ENCODE results near the gene ANKRD17.

Gene ANKRD17

DNA sequence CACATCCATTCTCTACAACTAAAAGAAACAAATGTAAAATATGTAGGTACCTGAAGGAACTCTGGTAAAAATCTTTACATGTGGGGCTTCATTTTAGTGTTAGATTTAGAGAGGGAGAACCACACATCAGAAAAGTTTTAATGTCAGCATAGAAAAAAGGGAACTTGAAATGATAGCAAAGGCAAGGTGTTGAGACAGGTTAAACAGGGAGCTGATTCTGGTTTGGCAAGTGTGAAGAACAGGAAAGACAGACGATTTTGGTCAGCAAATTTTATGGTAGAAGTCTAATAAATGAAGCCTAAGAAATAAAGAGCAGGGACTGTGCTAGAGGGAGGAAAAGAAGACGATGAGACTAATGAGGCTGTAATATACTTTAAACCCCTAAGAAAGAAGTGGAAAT is 121.5 kb downstream of the ANKRD17 start:
- DNase-seq (ENCODE audit: insufficient read length, low spot score) (no peak), FAIRE-seq (peak; percentile 54)

DNA sequence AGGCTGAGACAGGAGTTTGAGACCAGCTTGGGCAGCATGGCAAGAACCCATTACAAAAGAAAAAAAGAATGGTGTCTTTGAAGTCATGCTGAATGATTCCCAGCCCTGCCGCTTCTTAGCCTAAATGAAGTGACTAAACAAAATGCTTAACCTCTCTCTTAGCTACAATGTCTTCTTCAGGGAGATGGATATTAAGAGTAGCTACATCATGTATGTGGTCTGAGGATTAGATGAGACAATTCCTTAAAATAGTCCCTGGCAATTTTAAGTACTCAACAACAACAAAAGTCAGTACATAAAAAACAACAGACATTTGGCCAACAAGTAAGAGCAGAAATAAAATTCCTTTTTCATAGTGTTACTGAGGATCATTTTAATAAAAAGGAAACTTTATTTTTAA is 124.8 kb downstream of the ANKRD17 start:
- no peak for FAIRE-seq
- DNase-seq (ENCODE audit: insufficient read length, low spot score), result no peak

DNA sequence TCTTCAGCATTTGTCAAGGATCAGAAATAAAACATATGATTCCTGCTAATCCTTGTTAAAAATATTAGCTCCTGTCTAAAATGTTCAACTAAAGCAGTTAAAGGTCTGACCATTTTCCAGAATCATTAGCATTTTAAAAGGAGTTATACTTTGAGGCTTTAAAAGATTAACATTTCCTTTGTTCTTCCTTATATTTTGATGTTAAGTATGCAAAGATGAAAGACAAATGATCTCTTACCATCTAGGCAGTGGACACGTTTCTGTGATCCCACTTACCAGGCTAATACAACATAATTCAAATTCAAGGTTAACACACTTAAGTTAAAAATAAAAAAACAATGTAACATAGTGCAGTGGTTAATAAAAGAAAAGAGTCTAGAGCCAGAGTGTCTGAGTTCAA is 127.3 kb downstream of the ANKRD17 start:
- DNase-seq (ENCODE audit: insufficient read length, low spot score), result no peak
- FAIRE-seq, result no peak

DNA sequence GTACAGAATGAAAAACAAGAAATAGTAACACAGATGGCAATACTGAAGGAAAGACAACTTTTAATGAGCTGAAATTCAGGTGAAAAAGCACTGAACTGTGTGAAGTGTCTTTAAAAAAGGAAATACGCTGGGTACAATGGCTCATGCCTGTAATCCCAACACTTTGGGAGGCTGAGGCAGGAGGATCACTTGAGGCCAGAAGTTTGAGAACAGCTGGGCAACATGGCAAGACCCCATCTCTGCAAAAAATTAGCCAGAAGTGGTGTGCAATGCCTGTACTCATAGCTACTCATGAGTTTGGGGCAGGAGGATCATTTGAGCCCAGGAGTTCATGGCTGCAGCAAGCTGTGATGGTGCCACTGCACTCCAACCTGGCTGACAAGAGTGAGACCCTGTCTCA is 129.3 kb downstream of the ANKRD17 start:
- DNase-seq (ENCODE audit: insufficient read length, low spot score) (no peak), FAIRE-seq (no peak)

DNA sequence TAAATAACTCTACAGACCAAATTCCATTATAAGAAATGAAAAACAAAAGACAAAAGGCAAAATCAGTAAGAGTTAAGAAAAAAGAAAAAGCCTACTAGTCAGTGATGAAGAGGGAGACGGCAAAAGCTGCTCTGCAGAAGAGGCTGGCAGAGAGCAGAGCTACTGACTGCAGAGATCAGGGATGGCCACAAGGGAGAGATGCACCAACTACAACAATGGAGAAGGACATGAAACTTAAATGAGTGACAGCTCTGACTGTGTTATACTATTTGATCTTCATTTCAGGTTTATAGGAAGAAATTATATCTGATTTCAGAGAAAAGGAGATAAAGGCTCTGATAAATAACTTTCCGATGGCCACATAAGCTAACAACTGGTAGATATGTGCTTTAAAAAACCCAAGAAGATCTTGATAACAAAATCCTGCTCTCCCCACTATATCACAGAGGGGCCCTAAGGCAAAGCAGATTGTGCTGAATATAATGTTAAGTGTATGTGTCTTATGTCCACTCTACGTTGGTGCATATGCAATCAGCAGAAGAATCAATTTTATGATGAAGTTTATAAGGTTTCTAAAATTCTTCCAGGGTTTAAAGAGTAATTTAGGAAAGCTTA is 130.7 kb downstream of the ANKRD17 start:
- no peak for FAIRE-seq

DNA sequence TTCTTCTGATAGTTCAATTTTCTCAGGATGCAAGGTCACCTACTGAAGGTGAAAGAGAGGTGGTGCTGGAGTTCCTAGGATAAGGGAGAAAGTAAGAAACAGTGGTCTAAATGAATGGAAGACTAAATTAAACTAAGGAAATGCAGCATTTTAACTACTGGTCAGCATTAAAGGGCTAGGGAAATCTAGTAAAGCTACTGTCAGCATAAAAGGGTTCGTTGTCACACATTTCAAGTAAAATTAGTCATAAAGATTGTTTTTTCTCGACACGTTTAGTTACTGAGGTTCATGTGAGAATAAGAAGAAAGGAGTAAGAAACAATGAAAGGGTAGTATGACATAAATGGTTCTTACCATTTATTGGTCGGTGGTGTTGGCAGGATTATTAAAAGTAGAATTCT is 149.1 kb downstream of the ANKRD17 start:
- no peak for DNase-seq (ENCODE audit: insufficient read length, low spot score)
- FAIRE-seq, result peak; percentile 26

More for the DNA sequence above, 130.7 kb downstream of the ANKRD17 start:
- DNase-seq (ENCODE audit: insufficient read length, low spot score), result no peak

DNA sequence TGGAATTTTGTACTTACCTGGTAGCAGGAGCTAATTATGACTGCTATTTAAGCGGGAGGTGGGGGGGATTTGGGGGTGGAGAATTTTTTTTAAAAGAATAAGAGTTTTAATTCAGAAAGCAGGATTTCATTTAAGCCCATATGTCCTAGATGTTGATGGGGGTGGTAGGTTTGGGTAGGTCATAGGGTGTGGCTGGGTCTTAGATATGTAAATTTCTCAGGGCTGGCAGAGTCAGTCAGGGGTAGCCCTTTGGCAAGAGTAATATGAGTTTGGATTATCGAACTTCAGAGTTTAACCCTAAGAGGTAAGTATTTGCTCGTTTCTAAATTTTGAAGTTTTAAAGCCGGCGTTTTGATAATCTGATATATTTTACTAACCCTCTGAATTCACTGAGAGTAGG is 153.9 kb downstream of the ANKRD17 start:
- DNase-seq (ENCODE audit: insufficient read length, low spot score) (no peak), FAIRE-seq (no peak)

DNA sequence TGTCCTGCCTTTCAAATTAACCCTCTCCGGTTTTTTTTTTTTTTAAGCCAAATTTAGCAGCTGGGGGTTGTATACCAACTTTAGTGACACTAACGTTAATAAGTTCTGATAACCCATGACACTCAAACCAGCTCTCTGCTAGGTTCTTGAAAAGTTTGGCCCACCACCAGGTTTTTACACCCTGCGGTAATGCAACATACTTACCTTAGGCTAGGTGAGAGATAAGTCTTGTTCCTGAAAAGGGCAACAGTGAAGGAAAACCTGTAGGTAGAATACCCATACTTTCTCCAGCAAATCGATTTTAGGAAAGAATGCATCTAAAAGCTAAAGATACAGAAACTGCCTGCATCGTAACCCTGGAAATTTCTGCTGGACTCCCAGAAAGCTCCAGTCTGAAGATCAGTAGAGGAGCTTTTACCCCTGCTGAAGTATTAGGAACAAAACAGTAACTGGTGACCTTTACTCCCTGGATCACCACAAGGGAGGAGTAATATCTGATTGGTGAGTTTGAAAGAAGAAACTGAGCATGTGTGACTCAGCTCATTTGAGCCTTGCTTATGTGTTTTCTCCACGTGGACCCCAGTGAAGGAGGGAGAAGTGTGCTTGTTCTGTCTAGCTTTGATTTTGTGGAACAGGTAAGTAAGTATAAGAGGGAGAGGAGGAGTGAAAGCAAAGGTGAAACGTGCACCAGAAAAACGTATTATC is 154.6 kb downstream of the ANKRD17 start:
- DNase-seq (ENCODE audit: insufficient read length, low spot score), result no peak
- no peak for FAIRE-seq

DNA sequence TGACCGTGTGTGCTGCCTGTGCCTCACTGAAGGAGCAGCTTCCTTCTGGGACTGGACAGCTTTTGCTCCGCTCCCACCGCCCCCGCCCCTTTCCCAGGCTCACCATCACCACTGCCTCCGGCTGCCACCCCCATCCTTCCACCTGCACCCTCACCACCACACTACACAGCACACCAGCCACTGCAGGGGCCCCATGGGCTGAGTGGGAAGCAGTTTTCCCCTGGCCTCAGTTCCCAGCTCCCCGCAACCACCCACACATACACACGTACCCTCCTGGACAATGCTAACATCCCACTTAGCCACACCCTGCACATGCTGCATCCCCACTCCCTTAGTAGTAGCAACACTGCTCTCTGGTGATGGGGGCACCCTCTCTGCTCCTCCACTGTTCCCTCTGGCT is 159.5 kb downstream of the ANKRD17 start:
- no peak for DNase-seq (ENCODE audit: insufficient read length, low spot score)
- FAIRE-seq, result no peak

DNA sequence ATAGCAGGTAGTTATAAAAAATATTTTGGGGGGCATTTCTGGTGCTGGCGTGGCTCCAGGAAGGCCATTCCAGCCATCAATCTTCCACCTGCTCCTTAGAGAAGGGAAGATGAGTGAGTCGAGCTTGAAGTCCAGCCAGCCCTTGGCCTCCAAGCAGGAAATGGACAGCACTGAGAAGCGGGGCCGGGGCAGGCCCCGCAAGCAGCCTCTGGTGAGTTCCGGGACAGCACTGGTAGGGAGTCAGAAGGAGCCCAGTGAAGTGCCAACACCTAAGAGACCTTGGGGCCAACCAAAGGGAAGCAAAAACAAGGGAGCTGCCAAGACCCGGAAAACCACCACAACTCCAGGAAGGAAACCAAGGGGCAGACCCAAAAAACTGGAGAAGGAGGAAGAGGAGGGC is 159.9 kb downstream of the ANKRD17 start:
- DNase-seq (ENCODE audit: insufficient read length, low spot score) (no peak), FAIRE-seq (no peak)

DNA sequence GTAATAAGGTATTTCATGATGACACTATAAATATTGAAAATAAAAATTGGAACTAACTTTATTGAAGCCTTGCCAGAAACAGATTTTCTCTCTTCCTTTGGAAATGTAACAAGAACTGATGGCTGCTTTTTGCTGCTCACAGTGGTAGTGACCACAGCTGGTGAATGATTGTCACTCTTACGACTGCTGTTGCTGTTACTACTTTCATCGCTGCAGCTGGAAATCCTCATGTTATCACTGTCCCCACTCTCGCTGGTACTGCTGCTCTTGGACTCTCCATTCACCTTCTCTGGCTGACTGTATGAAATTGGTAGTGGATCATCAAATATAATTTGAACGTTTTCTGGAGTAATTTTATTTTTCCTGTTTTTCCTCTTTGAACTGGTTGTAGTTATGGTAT is 160.6 kb downstream of the ANKRD17 start:
- DNase-seq (ENCODE audit: insufficient read length, low spot score), result no peak
- no peak for FAIRE-seq

DNA sequence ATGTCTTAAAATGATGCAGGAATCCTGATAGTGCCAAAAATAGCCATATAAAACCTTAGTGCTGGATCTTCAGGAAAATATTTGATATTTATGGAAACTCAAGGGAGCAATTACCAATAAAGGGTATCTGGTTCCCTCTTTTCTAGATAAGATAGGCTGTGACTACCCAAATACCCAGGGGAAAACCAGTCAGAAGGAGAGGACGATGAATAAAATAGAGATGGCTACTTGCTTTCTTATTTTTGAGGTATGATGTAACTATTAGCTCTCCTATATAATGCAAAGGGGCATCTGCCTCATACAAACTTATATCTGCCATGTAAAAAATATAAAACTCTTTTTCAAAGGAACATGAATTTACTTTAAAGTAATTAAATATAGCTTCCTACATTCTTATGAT is 165.7 kb downstream of the ANKRD17 start:
- FAIRE-seq (no peak), DNase-seq (ENCODE audit: insufficient read length, low spot score) (no peak)

DNA sequence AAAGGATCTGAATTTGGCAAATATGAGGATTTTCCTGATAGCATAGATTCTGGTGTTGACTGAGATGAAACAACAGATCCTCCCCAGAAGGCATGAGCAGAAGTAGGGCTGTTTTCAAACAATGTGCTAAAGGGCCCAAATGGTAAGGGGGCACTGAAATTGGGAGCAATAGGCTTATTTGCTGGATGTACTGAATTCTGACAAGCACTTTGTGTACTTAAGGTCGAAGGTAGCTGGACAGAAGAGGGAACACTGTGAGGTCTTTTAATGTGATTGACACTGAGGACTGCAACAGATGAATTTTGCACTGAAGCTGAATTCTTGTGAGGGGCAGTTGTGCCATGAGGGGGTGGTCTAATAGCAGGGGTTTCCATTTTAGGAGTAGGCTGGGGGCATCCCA is 167.9 kb downstream of the ANKRD17 start:
- no peak for DNase-seq (ENCODE audit: insufficient read length, low spot score)
- no peak for FAIRE-seq

DNA sequence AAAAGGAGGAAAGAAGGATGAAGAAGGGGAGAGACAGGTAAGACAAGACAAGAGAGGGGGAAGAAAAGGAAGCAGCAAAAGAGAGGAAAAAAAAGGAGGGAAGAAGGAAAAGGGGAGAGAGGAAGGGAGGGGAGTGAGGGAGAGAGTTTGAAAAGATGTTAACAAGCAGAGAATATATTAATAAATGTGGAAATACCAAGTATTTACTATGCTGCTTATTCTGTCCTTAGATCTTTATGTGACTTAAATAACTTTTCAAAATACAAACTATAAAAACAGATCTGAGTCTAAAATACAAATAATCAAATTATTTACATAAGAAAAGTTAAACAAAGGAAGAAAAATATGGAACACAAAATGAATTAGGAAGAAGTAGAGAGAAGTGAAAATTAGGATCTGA is 170.7 kb downstream of the ANKRD17 start:
- DNase-seq (ENCODE audit: insufficient read length, low spot score) (no peak), FAIRE-seq (no peak)

DNA sequence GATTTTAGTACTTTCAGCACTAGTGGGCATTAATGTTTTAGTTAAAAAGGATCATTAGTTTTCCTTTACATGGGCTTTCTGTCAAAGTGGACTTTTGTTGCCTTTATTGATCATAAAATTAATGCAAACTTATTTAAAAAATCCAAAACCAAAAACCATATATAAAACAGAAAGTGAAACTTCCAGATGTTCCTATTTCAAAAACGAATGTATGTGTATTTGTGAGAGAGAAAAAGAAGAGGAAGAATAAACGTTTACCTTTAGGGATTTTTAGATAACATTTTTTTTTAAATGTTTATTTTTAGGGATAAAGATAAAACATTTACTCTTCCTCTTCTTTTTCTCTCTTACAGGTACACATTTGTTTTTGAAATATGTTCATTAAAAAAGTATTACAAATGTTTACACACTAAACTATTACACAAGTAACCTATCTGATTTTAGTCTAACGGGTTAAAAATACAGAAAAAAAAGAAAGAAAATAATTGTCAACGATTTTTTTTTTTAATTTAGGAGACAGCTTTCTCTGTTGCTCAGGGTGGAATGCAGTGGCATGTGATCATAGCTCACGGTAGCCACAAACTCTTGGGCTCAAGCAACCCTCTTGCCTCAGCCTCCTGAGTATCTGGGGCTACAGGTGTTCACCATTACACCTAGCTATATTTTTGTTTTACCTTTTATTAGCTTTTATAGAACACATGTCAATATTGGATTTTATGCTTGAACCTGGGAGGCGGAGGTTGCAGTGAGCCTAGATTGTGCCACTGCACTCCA is 172.3 kb downstream of the ANKRD17 start:
- FAIRE-seq, result no peak

DNA sequence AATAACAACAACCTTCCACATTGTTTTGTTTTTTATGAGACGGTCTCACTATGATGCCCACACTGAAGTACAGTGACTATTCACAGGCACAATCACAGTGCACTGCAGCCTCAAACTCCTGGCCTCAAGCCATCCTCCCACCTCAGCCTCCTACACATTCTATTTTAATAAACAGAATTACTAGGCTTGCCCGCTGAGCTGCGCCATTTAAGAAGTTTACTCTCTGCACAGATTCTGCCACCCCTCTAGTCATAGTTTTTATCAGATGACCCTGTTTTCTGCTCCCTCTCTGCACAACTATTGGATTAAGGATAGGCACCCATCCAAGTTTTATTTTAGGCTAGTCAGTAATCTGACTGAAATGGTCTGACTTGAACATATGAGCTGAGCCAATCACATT is 177.8 kb downstream of the ANKRD17 start:
- DNase-seq (ENCODE audit: insufficient read length, low spot score) (no peak), FAIRE-seq (no peak)

More for the DNA sequence above, 172.3 kb downstream of the ANKRD17 start:
- DNase-seq (ENCODE audit: insufficient read length, low spot score), result no peak

DNA sequence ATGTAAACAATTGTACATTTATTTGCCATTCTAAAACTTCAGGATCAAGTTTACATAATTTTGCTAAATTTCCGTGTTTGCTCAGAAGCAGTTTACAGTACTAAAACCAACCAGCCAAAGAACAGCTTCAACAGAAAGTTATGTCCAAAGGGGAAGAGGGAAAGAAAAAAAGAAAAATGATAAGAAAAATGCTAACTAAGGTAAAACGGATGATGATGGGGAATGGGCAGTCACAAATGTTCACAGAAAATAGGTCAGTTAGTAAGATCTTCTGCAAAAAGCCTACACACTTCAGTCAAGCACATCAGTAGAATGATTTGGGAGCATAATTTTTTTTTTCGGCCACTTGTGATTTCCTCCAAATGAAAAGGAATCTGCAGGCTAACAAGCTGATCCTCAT is 182.8 kb downstream of the ANKRD17 start:
- FAIRE-seq, result no peak
- DNase-seq (ENCODE audit: insufficient read length, low spot score), result no peak

DNA sequence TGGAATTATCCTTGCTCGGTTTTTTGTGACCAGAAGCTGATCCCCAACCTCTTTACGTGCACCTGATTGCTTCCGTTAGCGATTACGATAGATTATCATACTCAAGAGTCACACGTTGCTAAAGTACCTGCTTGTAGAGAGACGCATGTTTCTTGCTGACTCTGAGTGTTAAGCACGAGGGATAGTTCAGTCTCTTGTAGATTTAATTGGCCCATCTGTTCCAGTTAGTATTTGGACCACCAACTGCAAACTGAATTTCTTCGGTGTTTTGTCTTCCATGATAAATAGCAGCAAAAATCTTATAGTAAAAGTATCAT is 188.6 kb downstream of the ANKRD17 start:
- FAIRE-seq (no peak), DNase-seq (ENCODE audit: insufficient read length, low spot score) (no peak)

DNA sequence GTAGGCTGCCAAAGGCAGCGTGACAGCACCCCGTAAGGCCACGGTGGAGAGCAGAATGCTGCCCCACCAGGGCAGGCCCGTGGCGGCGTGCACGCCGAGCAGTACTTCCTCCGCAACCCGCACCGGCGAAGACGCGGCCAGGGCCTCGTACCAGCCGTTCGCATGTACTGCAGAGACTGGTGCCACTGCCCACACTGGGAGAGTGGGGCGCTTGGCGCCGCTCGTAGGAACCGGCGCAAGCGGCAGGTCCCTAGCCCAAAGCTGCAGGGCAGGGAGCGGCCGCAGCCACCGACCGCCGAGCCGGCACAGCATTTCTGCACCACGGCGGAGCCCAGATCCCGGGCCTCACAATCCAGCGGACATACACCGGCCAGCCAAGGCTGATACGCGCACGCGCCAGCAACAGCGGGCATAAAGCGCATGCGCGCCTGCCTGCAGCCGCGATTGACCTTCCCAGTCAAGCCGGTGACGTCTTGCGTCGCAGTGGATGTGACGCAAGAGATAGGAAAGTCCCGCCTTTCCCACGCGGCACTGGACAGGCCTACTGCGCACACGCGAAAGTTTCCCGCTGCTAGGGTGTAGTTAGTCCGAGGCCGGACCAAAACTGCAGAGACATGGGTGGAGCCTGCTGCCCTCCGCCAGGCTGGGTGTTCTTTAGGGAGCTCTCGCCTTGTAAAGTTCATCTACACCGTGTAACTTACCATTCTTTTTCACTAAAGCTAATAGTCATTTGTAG is 189.1 kb downstream of the ANKRD17 start, which contains the start of gene COX18:
Gene COX18 (minus strand): TSS at position 379 of the 736 bp plus-strand sequence. CDS start 67 bp downstream, at position 312.
- DNase-seq (ENCODE audit: insufficient read length, low spot score) (peak; percentile 61), FAIRE-seq (peak; percentile 98)

DNA sequence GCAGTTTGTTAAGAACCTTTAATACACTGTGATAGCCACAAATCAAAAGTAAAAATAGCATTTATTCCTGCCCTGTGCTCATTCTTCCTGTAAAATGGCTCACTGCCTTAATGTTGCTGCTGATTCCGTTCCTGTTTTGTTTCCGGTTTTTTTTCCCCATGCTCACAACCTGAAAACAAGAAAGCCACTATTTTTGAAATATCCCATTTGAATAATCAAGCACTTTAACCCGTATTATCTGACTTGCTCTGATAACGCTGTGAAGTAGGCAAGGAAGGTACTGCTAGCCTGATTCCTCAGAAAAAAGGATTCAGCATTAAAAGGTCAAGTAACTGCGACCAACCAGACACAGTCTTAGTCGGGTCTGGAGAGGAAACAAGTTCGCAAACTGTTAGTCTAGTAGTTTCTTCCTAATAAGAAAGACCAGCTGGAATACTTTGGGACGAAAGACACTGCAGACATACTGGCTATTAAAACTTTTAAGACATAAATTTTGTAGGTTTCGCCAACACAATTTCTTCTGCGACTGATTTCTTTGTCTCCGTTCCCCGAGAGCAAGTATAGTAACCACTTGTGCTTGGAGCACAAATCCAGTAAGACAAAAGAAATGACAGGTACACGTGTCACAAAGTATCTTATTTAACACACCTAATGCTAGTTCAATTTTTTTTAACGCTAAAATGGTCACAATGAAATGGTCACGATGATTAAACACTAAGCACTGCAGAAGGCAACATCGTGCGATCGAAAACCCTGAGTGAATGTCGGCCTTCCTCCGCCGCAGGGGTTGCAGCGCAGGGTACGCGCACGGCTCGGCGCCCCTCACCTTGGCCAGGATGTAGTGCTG is 189.9 kb downstream of the ANKRD17 start:
- FAIRE-seq, result no peak
- no peak for DNase-seq (ENCODE audit: insufficient read length, low spot score)

Measured in GM19239 (cell line).